ENCODE measurements around the gene ORC1.
A peak's percentile ranks its signal among the peaks of the same experiment; 100 is the strongest.
"Not testable (repeated sequence)": the region's sequence is repeated elsewhere in the genome, so short reads cannot be mapped to it uniquely, and the experiment has no call there.

The ORC1 gene

GRCh38 chr1:52386458-52386857 lies 17.8 kb downstream of the ORC1 start:
- no peak for DNase-seq (ENCODE audit: low spot score)

GRCh38 chr1:52385376-52385775 lies 18.8 kb downstream of the ORC1 start:
- DNase-seq (ENCODE audit: low spot score) = no peak

- not testable (repeated sequence) for DNase-seq (ENCODE audit: low spot score)
Measured at GRCh38 chr1:52369851-52370250, 34.4 kb downstream of the ORC1 start.

- DNase-seq (ENCODE audit: low spot score) = peak; percentile 36
Measured at GRCh38 chr1:52368383-52369172, 35.6 kb downstream of the ORC1 start.

- DNase-seq (ENCODE audit: low spot score) = no peak
Measured at GRCh38 chr1:52367272-52367671, 37.0 kb downstream of the ORC1 start.

GRCh38 chr1:52366517-52366827 lies 37.8 kb downstream of the ORC1 start:
- DNase-seq (ENCODE audit: low spot score) = no peak

- DNase-seq (ENCODE audit: low spot score) = peak; percentile 90
Measured at GRCh38 chr1:52365746-52366516, 38.3 kb downstream of the ORC1 start, which contains the start of gene CC2D1B. CC2D1B (minus strand) TSS chr1:52366205; CDS start chr1:52364620, 1,585 bp downstream.

- DNase-seq (ENCODE audit: low spot score) = peak; percentile 38
Measured at GRCh38 chr1:52365071-52365745, 39.0 kb downstream of the ORC1 start.

- no peak for DNase-seq (ENCODE audit: low spot score)
Measured at GRCh38 chr1:52364235-52364839, 39.9 kb downstream of the ORC1 start.

- DNase-seq (ENCODE audit: low spot score) = no peak
Measured at GRCh38 chr1:52360595-52360968, 43.6 kb downstream of the ORC1 start.

- no peak for DNase-seq (ENCODE audit: low spot score)
Measured at GRCh38 chr1:52359676-52360594, 44.3 kb downstream of the ORC1 start.

- DNase-seq (ENCODE audit: low spot score) = no peak
Measured at GRCh38 chr1:52358851-52359497, 45.2 kb downstream of the ORC1 start.

- no peak for DNase-seq (ENCODE audit: low spot score)
Measured at GRCh38 chr1:52357397-52357796, 46.8 kb downstream of the ORC1 start.

GRCh38 chr1:52356818-52357355 lies 47.3 kb downstream of the ORC1 start:
- DNase-seq (ENCODE audit: low spot score) = no peak

- no peak for DNase-seq (ENCODE audit: low spot score)
Measured at GRCh38 chr1:52355847-52356505, 48.2 kb downstream of the ORC1 start.

GRCh38 chr1:52355436-52355835 lies 48.8 kb downstream of the ORC1 start:
- no peak for DNase-seq (ENCODE audit: low spot score)

- DNase-seq (ENCODE audit: low spot score) = no peak
Measured at GRCh38 chr1:52352690-52353089, 51.5 kb downstream of the ORC1 start.

GRCh38 chr1:52348704-52349300 lies 55.4 kb downstream of the ORC1 start:
- peak; percentile 16 for DNase-seq (ENCODE audit: low spot score)

GRCh38 chr1:52346653-52347052 lies 57.6 kb downstream of the ORC1 start:
- DNase-seq (ENCODE audit: low spot score) = no peak

- DNase-seq (ENCODE audit: low spot score) = no peak
Measured at GRCh38 chr1:52345252-52345651, 59.0 kb downstream of the ORC1 start.

Data from kidney capillary endothelial cell (primary cell).